Activated CD4-positive, alpha-beta T cell treated with anti-CD3 and anti-CD28 coated beads for 36 hours (primary cell): ENCODE measurements around the gene KLHL24. TPM values are rescaled to one million over a fixed set of nuclear protein-coding genes. Genes with fewer than 3 reads are reported as not detected.
"Not testable (repeated sequence)": the region's sequence is repeated elsewhere in the genome, so short reads cannot be mapped to it uniquely, and the experiment has no call there.

Experiments used
- ATAC-seq: fragments of 200-7000 bp; cut with Tn5 transposase; one replicate; pipeline ENCODE4 v1.10.0; 2021; ENCODE audit warnings: mild to moderate bottlenecking, moderate library complexity
- CTCF ChIA-PET: fragments of 350-600 bp; sonication (Branson Sonifier 250); formaldehyde crosslinking; loops from one replicate; lab custom pipeline; 2021; ENCODE audit warnings: antibody characterized with exemption; lab: Charles Lee
- POLR2A ChIA-PET: fragments of 350-600 bp; sonication (Branson Sonifier 250); formaldehyde crosslinking; loops from one replicate; lab custom pipeline; 2021; ENCODE audit warnings: antibody characterized with exemption, inconsistent platforms; lab: Charles Lee
- DNase-seq: peaks from one replicate; pipeline ENCODE4 v3.0.0-alpha.2; 2020
- H3K27ac Mint-ChIP-seq: one replicate; pipeline ENCODE4 v1.8.0; 2021; ENCODE audit warnings: mixed read lengths
- H3K27me3 Mint-ChIP-seq: one replicate; pipeline ENCODE4 v1.8.0; 2021; ENCODE audit warnings: mixed read lengths
- H3K36me3 Mint-ChIP-seq: one replicate; pipeline ENCODE4 v1.8.0; 2021; ENCODE audit warnings: low read depth, mixed read lengths
- H3K4me1 Mint-ChIP-seq: one replicate; pipeline ENCODE4 v1.8.0; 2021; ENCODE audit warnings: mixed read lengths
- H3K4me3 Mint-ChIP-seq: one replicate; pipeline ENCODE4 v1.8.0; 2021; ENCODE audit warnings: mild to moderate bottlenecking, moderate library complexity, mixed read lengths
- H3K9me3 Mint-ChIP-seq: one replicate; pipeline ENCODE4 v1.8.0; 2021; ENCODE audit warnings: low read depth, mixed read lengths
- intact Hi-C, 2 experiments: fragments of 100-400 bp; cut with DNase I in 1 of 2; cut with micrococcal nuclease in 1 of 2; formaldehyde crosslinking; loops; one replicate each; pipeline versions ENCODE4 v1.14.2 to v1.15.1; 2022 to 2024; cut with DNase I, micrococcal nuclease
- total RNA-seq, 2 experiments: library from RNA; stranded (reverse); gene quantifications; one replicate each; pipeline ENCODE4 v1.2.3, GENCODE V29; 2021

The KLHL24 gene
- total RNA-seq, 2 experiments from 2014 or later, result 9.6 to 15.8 TPM

GRCh38 chr3:183653209-183654064 lies 18.0 kb downstream of the KLHL24 start:
- H3K4me3 Mint-ChIP-seq, result no peak overlapping the region
- ATAC-seq, result no peak
- intact Hi-C loops, result no loop called here
- no peak for DNase-seq
- H3K27ac Mint-ChIP-seq, result no peak overlapping the region
- H3K36me3 Mint-ChIP-seq, result peaks cover 56% of the 10 kb centered on the region
- ChIA-PET POLR2A (no interaction called here), CTCF (interaction anchor here (1.1 kb wide), 1 partner anchor 112 kb away, joined by 3 read pairs; no protein-coding TSS in a partner anchor)
- peaks cover 27% of the 10 kb centered on the region for H3K9me3 Mint-ChIP-seq
- no peaks in the 10 kb centered on the region for H3K27me3 Mint-ChIP-seq
- peaks cover 2% of the 10 kb centered on the region for H3K4me1 Mint-ChIP-seq

- DNase-seq (no peak), ATAC-seq (no peak)
- H3K36me3 Mint-ChIP-seq, result peaks cover 53% of the 10 kb centered on the region
- H3K4me3 Mint-ChIP-seq, result no peak overlapping the region
- H3K9me3 Mint-ChIP-seq, result peaks cover 27% of the 10 kb centered on the region
- peaks cover 5% of the 10 kb centered on the region for H3K4me1 Mint-ChIP-seq
- ChIA-PET POLR2A (no interaction called here), CTCF (interaction anchor here (1.1 kb wide), 2 partner anchors 9 to 12 kb away, joined by 3 to 4 read pairs; no protein-coding TSS in a partner anchor)
- intact Hi-C loops, result no loop called here
- H3K27me3 Mint-ChIP-seq, result no peaks in the 10 kb centered on the region
- no peak overlapping the region for H3K27ac Mint-ChIP-seq
Observed at GRCh38 chr3:183654727-183655126, 19.3 kb downstream of the KLHL24 start.

GRCh38 chr3:183662099-183662498 lies 26.7 kb downstream of the KLHL24 start:
- ChIA-PET POLR2A (no interaction called here), CTCF (interaction anchor here (0.7 to 1.8 kb wide), 5 partner anchors 11 to 90 kb away, joined by 3 to 7 read pairs (median 4); no protein-coding TSS in a partner anchor)
- Mint-ChIP-seq H3K36me3 (peaks cover 22% of the 10 kb centered on the region), H3K27me3 (no peaks in the 10 kb centered on the region), H3K9me3 (peaks cover 1% of the 10 kb centered on the region), H3K4me1 (peaks cover 12% of the 10 kb centered on the region), H3K27ac (no peak overlapping the region), H3K4me3 (no peak overlapping the region)
- intact Hi-C loops, result loop anchor here in 1 of 2 experiments (2.0 kb wide), 1 partner anchor 19 kb away; no protein-coding TSS in a partner anchor
- no peak for DNase-seq
- no peak for ATAC-seq

GRCh38 chr3:183664913-183665381 lies 29.5 kb downstream of the KLHL24 start:
- Mint-ChIP-seq H3K27me3 (no peaks in the 10 kb centered on the region), H3K4me3 (no peak overlapping the region), H3K27ac (no peak overlapping the region), H3K9me3 (no peaks in the 10 kb centered on the region), H3K36me3 (peaks cover 13% of the 10 kb centered on the region), H3K4me1 (peaks cover 8% of the 10 kb centered on the region)
- ChIA-PET CTCF (no interaction called here), POLR2A (interaction anchor here (0.6 kb wide), 1 partner anchor 13 kb away, joined by 8 read pairs; no protein-coding TSS in a partner anchor)
- DNase-seq, result no peak
- no peak for ATAC-seq
- intact Hi-C loops, result no loop called here

- no peak for ATAC-seq
- intact Hi-C loops, result no loop called here
Observed at GRCh38 chr3:183680061-183680460, 44.6 kb downstream of the KLHL24 start.

GRCh38 chr3:183687705-183688104 lies 52.3 kb downstream of the KLHL24 start:
- H3K4me3 Mint-ChIP-seq, result no peak overlapping the region
- DNase-seq, result no peak
- ChIA-PET POLR2A (no interaction called here), CTCF (no interaction called here)
- no peak overlapping the region for H3K27ac Mint-ChIP-seq
- H3K36me3 Mint-ChIP-seq, result no peaks in the 10 kb centered on the region
- intact Hi-C loops, result no loop called here
- no peaks in the 10 kb centered on the region for H3K27me3 Mint-ChIP-seq
- ATAC-seq, result no peak
- H3K9me3 Mint-ChIP-seq, result no peaks in the 10 kb centered on the region
- peaks cover under 1% of the 10 kb centered on the region for H3K4me1 Mint-ChIP-seq

More at GRCh38 chr3:183680061-183680460, 44.6 kb downstream of the KLHL24 start:
- Mint-ChIP-seq H3K9me3 (no peaks in the 10 kb centered on the region), H3K27ac (no peak overlapping the region), H3K36me3 (peaks cover 2% of the 10 kb centered on the region), H3K27me3 (no peaks in the 10 kb centered on the region), H3K4me1 (peaks cover 9% of the 10 kb centered on the region), H3K4me3 (no peak overlapping the region)
- ChIA-PET CTCF (interaction anchor here (0.9 to 1.5 kb wide), 2 partner anchors 10 to 14 kb away, joined by 5 to 6 read pairs; no protein-coding TSS in a partner anchor), POLR2A (no interaction called here)
- DNase-seq, result no peak

GRCh38 chr3:183688874-183689273 lies 53.5 kb downstream of the KLHL24 start:
- Mint-ChIP-seq H3K9me3 (no peaks in the 10 kb centered on the region), H3K27me3 (no peaks in the 10 kb centered on the region), H3K4me3 (no peak overlapping the region), H3K27ac (no peak overlapping the region), H3K36me3 (no peaks in the 10 kb centered on the region), H3K4me1 (no peaks in the 10 kb centered on the region)
- CTCF ChIA-PET, result interaction anchor here (0.6 to 1.1 kb wide), 2 partner anchors 16 to 42 kb away, joined by 3 read pairs; no protein-coding TSS in a partner anchor
- ATAC-seq (no peak), DNase-seq (no peak)
- POLR2A ChIA-PET, result no interaction called here
- intact Hi-C loops, result no loop called here

- DNase-seq, H3K27me3 Mint-ChIP-seq, CTCF ChIA-PET, H3K9me3 Mint-ChIP-seq, H3K4me1 Mint-ChIP-seq, H3K4me3 Mint-ChIP-seq, H3K36me3 Mint-ChIP-seq, ATAC-seq, H3K27ac Mint-ChIP-seq: not testable (repeated sequence)
- POLR2A ChIA-PET, result interaction anchor here (0.7 kb wide), 1 partner anchor 15 kb away, joined by 3 read pairs; no protein-coding TSS in a partner anchor
- intact Hi-C loops, result loop anchor here in 1 of 2 experiments (10.0 kb wide), 1 partner anchor 495 kb away; the partner anchor contains the start of gene ABCF3
Observed at GRCh38 chr3:183689621-183690020, 54.2 kb downstream of the KLHL24 start.

- CTCF ChIA-PET, result no interaction called here
- intact Hi-C loops, result loop anchor here in 1 of 2 experiments (10.0 kb wide), 1 partner anchor 494 kb away; the partner anchor contains the start of gene ABCF3
Observed at GRCh38 chr3:183690402-183690995, 55.1 kb downstream of the KLHL24 start.

GRCh38 chr3:183692436-183692835 lies 57.0 kb downstream of the KLHL24 start:
- ChIA-PET POLR2A (no interaction called here), CTCF (interaction anchor here (1.3 kb wide), 1 partner anchor 224 kb away, joined by 3 read pairs; no protein-coding TSS in a partner anchor)
- peaks cover 5% of the 10 kb centered on the region for H3K4me1 Mint-ChIP-seq
- intact Hi-C loops, result loop anchor here in 1 of 2 experiments (10.0 kb wide), 1 partner anchor 492 kb away; the partner anchor contains the start of gene ABCF3
- no peaks in the 10 kb centered on the region for H3K36me3 Mint-ChIP-seq
- H3K4me3 Mint-ChIP-seq, result no peak overlapping the region
- H3K9me3 Mint-ChIP-seq, result no peaks in the 10 kb centered on the region
- H3K27me3 Mint-ChIP-seq, result no peaks in the 10 kb centered on the region
- H3K27ac Mint-ChIP-seq, result no peak overlapping the region
- ATAC-seq (no peak), DNase-seq (no peak)

More at GRCh38 chr3:183690402-183690995, 55.1 kb downstream of the KLHL24 start:
- Mint-ChIP-seq H3K4me3 (no peak overlapping the region), H3K9me3 (no peaks in the 10 kb centered on the region), H3K27ac (no peak overlapping the region), H3K27me3 (no peaks in the 10 kb centered on the region), H3K4me1 (no peaks in the 10 kb centered on the region), H3K36me3 (no peaks in the 10 kb centered on the region)
- DNase-seq (no peak), ATAC-seq (no peak)
- POLR2A ChIA-PET, result interaction anchor here (0.7 kb wide), 1 partner anchor 15 kb away, joined by 3 read pairs; no protein-coding TSS in a partner anchor
